Upper lobe of left lung (tissue), 6 donors: ENCODE measurements around the gene FLCN. TPM values are rescaled to one million over a fixed set of nuclear protein-coding genes. Genes with fewer than 3 reads are reported as not detected.
"Not testable (repeated sequence)": the region's sequence is repeated elsewhere in the genome, so short reads cannot be mapped to it uniquely, and the experiment has no call there.

Experiments
- ATAC-seq, 2 donors: fragments of 200-7000 bp; cut with Tn5 transposase; one replicate each; pipeline ENCODE4 v1.9.1; 2022; ENCODE audit warnings: mild to moderate bottlenecking in 2 of 2, moderate library complexity in 2 of 2; ENCODE audit not compliant: low FRiP score in 2 of 2
- DNase-seq, 2 donors: peaks; one replicate each; pipeline ENCODE4 v3.0.0-alpha.2; 2019 to 2020
- H3K27ac ChIP-seq, 4 donors: fragments of 200-600 bp; sonication (generic); one replicate each; pipeline ENCODE4 v1.5.1; 2016 to 2019
- H3K27me3 ChIP-seq, 4 donors: fragments of 200-600 bp; sonication (generic); one replicate each; pipeline ENCODE4 v1.5.1; 2017 to 2019
- H3K36me3 ChIP-seq, 4 donors: fragments of 200-600 bp; sonication (generic); one replicate each; pipeline ENCODE4 v1.5.1; 2016 to 2019
- H3K4me1 ChIP-seq, 4 donors: fragments of 200-600 bp; sonication (generic); one replicate each; pipeline ENCODE4 v1.5.1; 2018 to 2019
- H3K4me3 ChIP-seq, 4 donors: fragments of 200-600 bp; sonication (generic); one replicate each; pipeline ENCODE4 v1.5.1; 2017 to 2019; ENCODE audit warnings: mild to moderate bottlenecking in 2 of 4, moderate library complexity in 1 of 4
- H3K9me3 ChIP-seq, 4 donors: fragments of 200-600 bp; sonication (generic); one replicate each; pipeline ENCODE4 v1.5.1; 2018 to 2019
- EP300 ChIP-seq, 4 donors: sonication (generic); formaldehyde crosslinking; IDR thresholded peaks; one replicate each; pipeline ENCODE4 v1.5.1; 2017; ENCODE audit warnings: antibody characterized with exemption in 4 of 4, control low read depth in 2 of 4
- POLR2A ChIP-seq, 4 donors: fragments of 450-650 bp; IDR thresholded peaks; one replicate each; pipeline ENCODE4 v1.5.1; 2016 to 2017; ENCODE audit warnings: antibody characterized with exemption in 4 of 4, mild to moderate bottlenecking in 2 of 4
- POLR2AphosphoS5 ChIP-seq, 2 donors: sonication (generic); formaldehyde crosslinking; IDR thresholded peaks; one replicate each; pipeline ENCODE4 v1.5.1; 2017; ENCODE audit warnings: antibody characterized with exemption in 2 of 2
- WGBS, 2 donors: methylation state at CpG; one replicate each; pipeline ENCODE4 v1.1.5; 2017 to 2018; 5-methylcytosine and 5-hydroxymethylcytosine counted together
- total RNA-seq, 6 donors: library from RNA; depleted of rRNA in 4 of 6; stranded (reverse); fragments of >200 nt in 4 of 6; gene quantifications; one replicate each; pipeline versions ENCODE4 v1.1.0 to v1.2.1, GENCODE V29; 2016 to 2021
- TF ChIP-seq, protein P1 (sequence below), 6 experiments: fragments of 450-650 bp in 4 of 6; fragments of 200-600 bp in 2 of 6; sonication (generic) in 2 of 6; IDR thresholded peaks; one replicate each; pipeline ENCODE4 v1.5.1; 2016 to 2019; ENCODE audit warnings: antibody characterized with exemption in 6 of 6
- donor health status: DM: no; HTN: no; CAD: no; lungs with moderate emphysema.
- donor health status: DM: no; HTN: yes; CAD: no; lungs with severe emphysema.

The FLCN gene
- total RNA-seq, 6 donors from 2014 or later, result 62.3 to 420 (median 103) TPM

DNA sequence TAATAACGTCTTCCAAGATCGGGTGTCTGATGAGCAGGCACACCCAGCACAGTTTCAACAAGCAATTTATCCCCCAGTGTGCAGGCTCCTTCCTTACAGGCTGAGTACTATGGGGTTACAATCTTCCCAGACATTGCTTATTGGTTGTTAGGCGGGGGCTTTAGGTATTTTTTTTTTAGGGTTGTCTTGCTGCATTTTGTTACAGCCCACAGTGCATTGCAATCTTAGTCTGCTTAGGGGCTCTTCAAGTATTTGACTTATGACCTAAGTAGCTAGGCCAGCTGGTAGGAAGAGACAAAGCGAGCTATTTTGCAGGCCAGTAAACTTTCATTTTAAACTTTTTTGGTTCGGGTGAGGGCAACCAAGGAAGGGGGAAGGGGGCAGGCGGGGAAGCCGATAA lies 36.7 kb downstream of the FLCN start:
- no peaks in the 10 kb centered on the region for H3K27me3 ChIP-seq
- TF ChIP-seq POLR2A (IDR thresholded peaks at IDR 0.05), result no peak
- TF ChIP-seq POLR2AphosphoS5 (IDR thresholded peaks at IDR 0.05), result no peak
- TF ChIP-seq EP300 (IDR thresholded peaks at IDR 0.05), result no peak
- TF ChIP-seq, protein P1, sequence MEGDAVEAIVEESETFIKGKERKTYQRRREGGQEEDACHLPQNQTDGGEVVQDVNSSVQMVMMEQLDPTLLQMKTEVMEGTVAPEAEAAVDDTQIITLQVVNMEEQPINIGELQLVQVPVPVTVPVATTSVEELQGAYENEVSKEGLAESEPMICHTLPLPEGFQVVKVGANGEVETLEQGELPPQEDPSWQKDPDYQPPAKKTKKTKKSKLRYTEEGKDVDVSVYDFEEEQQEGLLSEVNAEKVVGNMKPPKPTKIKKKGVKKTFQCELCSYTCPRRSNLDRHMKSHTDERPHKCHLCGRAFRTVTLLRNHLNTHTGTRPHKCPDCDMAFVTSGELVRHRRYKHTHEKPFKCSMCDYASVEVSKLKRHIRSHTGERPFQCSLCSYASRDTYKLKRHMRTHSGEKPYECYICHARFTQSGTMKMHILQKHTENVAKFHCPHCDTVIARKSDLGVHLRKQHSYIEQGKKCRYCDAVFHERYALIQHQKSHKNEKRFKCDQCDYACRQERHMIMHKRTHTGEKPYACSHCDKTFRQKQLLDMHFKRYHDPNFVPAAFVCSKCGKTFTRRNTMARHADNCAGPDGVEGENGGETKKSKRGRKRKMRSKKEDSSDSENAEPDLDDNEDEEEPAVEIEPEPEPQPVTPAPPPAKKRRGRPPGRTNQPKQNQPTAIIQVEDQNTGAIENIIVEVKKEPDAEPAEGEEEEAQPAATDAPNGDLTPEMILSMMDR (IDR thresholded peaks at IDR 0.05), result no peak
- H3K36me3 ChIP-seq, result peaks cover 0 to 5% (median 2%) of the 10 kb centered on the region in 4 donors
- H3K9me3 ChIP-seq, result no peaks in the 10 kb centered on the region
- WGBS, 2 donors, result 75 to 78% methylated on average over 7 of the region's 7 CpGs
- peak overlapping the region in 2 of 4 donors; percentile 23 to 24 for H3K27ac ChIP-seq
- no peak overlapping the region for H3K4me3 ChIP-seq
- H3K4me1 ChIP-seq, result peaks cover 15 to 22% (median 17%) of the 10 kb centered on the region in 4 donors
- DNase-seq, result no peak
- ATAC-seq, result no peak

GRCh38 chr17:17198281-17198680 lies 38.7 kb downstream of the FLCN start:
- DNase-seq, result no peak
- H3K27me3 ChIP-seq, result no peaks in the 10 kb centered on the region
- H3K4me1 ChIP-seq, result peaks cover 0 to 7% (median 1%) of the 10 kb centered on the region in 4 donors
- TF ChIP-seq EP300 (IDR thresholded peaks at IDR 0.05) (no peak), POLR2AphosphoS5 (IDR thresholded peaks at IDR 0.05) (no peak), POLR2A (IDR thresholded peaks at IDR 0.05) (no peak)
- TF ChIP-seq, protein P1 (IDR thresholded peaks at IDR 0.05), result no peak
- H3K27ac ChIP-seq, result no peak overlapping the region
- H3K4me3 ChIP-seq, result no peak overlapping the region
- H3K9me3 ChIP-seq, result no peaks in the 10 kb centered on the region
- peaks cover 0 to 5% (median 2%) of the 10 kb centered on the region in 4 donors for H3K36me3 ChIP-seq
- whole genome bisulfite sequencing, 2 donors, result 100% methylated on average over 1 of the region's 1 CpG
- no peak for ATAC-seq

- Histone ChIP-seq H3K36me3 (no peaks in the 10 kb centered on the region), H3K4me3 (no peak overlapping the region), H3K27ac (no peak overlapping the region), H3K4me1 (peaks cover 0 to 7% (median 3%) of the 10 kb centered on the region in 4 donors), H3K9me3 (no peaks in the 10 kb centered on the region), H3K27me3 (no peaks in the 10 kb centered on the region)
- ATAC-seq (no peak), DNase-seq (no peak)
- TF ChIP-seq POLR2A (IDR thresholded peaks at IDR 0.05) (no peak), POLR2AphosphoS5 (IDR thresholded peaks at IDR 0.05) (no peak), EP300 (IDR thresholded peaks at IDR 0.05) (no peak)
- TF ChIP-seq, protein P1 (IDR thresholded peaks at IDR 0.05), result no peak
Observed at GRCh38 chr17:17196776-17197175, 40.2 kb downstream of the FLCN start.

DNA sequence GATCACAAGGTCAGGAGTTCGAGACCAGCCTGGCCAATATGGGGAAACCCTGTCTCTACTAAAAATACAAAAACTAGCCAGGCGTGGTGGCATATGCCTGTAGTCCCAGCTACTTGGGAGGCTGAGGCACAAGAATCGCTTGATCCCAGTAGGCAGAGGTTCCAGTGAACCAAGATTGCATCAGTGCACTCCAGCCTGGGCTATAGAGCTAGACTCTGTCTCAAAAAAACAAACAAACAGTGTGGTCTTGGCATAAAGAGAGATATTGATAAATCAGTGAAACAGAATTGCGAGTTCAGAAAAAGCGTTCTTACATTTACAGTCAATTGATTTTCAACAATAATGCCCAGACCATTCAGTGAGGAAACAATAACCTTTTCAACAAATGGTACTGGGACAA lies 41.5 kb downstream of the FLCN start:
- 91 to 95% methylated on average over 5 of the region's 5 CpGs for WGBS, 2 donors

GRCh38 chr17:17191961-17192381 lies 45.0 kb downstream of the FLCN start:
- DNase-seq, result no peak
- Histone ChIP-seq H3K4me3 (no peak overlapping the region), H3K27me3 (no peaks in the 10 kb centered on the region), H3K9me3 (no peaks in the 10 kb centered on the region), H3K27ac (peak overlapping the region in 2 of 4 donors; percentile 21 to 34), H3K4me1 (peaks cover 6 to 21% (median 12%) of the 10 kb centered on the region in 4 donors), H3K36me3 (peaks cover 0 to 26% (median 1%) of the 10 kb centered on the region in 4 donors)
- 54 to 73% methylated on average over 10 of the region's 10 CpGs for WGBS, 2 donors
- ATAC-seq, result no peak
- TF ChIP-seq EP300 (IDR thresholded peaks at IDR 0.05) (no peak), POLR2AphosphoS5 (IDR thresholded peaks at IDR 0.05) (no peak)

More for the DNA sequence above, 41.5 kb downstream of the FLCN start:
- not testable (repeated sequence) for H3K9me3 ChIP-seq, H3K4me3 ChIP-seq, ATAC-seq, H3K27ac ChIP-seq, DNase-seq, H3K36me3 ChIP-seq, H3K27me3 ChIP-seq
- peaks cover 0 to 13% (median 6%) of the 10 kb centered on the region in 4 donors for H3K4me1 ChIP-seq

GRCh38 chr17:17191346-17191792 lies 45.6 kb downstream of the FLCN start:
- peak overlapping the region in 3 of 4 donors; percentile 21 to 27 (median 24) for H3K27ac ChIP-seq

More at GRCh38 chr17:17191346-17191792, 45.6 kb downstream of the FLCN start:
- no peak overlapping the region for H3K4me3 ChIP-seq
- no peak for TF ChIP-seq EP300 (IDR thresholded peaks at IDR 0.05)
- peak; percentile 9 to 14 for TF ChIP-seq POLR2AphosphoS5 (IDR thresholded peaks at IDR 0.05)
- peak in 1 of 2 donors; percentile 56 for DNase-seq
- ATAC-seq, result peak in 1 of 2 donors; percentile 35
- H3K4me1 ChIP-seq, result peaks cover 12 to 27% (median 18%) of the 10 kb centered on the region in 4 donors
- 62 to 63% methylated on average over 11 of the region's 11 CpGs for WGBS, 2 donors
- H3K36me3 ChIP-seq, result peaks cover 0 to 30% (median 1%) of the 10 kb centered on the region in 4 donors
- no peaks in the 10 kb centered on the region for H3K9me3 ChIP-seq
- no peaks in the 10 kb centered on the region for H3K27me3 ChIP-seq
